Brain microvascular endothelial cell (primary cell): ENCODE data around the gene EPN2.

Source experiments
- DNase-seq: peaks from one replicate; pipeline ENCODE4 v3.0.0-alpha.2; 2020
- H3K27ac ChIP-seq: fragments of 250-450 bp; sonication (Bioruptor Pico); 2 replicates; pipeline ENCODE4 v1.5.1; 2020; ENCODE audit warnings: mild to moderate bottlenecking, moderate library complexity
- H3K27me3 ChIP-seq: fragments of 250-450 bp; sonication (Bioruptor Pico); replicated peaks from 2 replicates; pipeline ENCODE4 v1.5.1; 2020; ENCODE audit warnings: mild to moderate bottlenecking
- H3K36me3 ChIP-seq: fragments of 250-450 bp; sonication (Bioruptor Pico); replicated peaks from 2 replicates; pipeline ENCODE4 v1.5.1; 2020; ENCODE audit warnings: mild to moderate bottlenecking
- H3K4me3 ChIP-seq: 2 replicates; pipeline ENCODE4 v1.5.1; 2011; ENCODE audit warnings: low read depth, mild to moderate bottlenecking, control low read depth, low read length, moderate library complexity
- in situ Hi-C: cut with HindIII; loops from 2 replicates; pipeline ENCODE4 v1.10.0; 2017; ENCODE audit warnings: low sequenced_read_pairs, low pct_ligation_motif_present
- TF ChIP-seq, protein P1 (sequence below): IDR thresholded peaks from 2 replicates; pipeline ENCODE4 v1.5.1; 2011; ENCODE audit warnings: low read depth, mild to moderate bottlenecking, moderate library complexity, low read length, control low read depth, inconsistent platforms; ENCODE audit errors: missing control alignments

Gene EPN2

DNA sequence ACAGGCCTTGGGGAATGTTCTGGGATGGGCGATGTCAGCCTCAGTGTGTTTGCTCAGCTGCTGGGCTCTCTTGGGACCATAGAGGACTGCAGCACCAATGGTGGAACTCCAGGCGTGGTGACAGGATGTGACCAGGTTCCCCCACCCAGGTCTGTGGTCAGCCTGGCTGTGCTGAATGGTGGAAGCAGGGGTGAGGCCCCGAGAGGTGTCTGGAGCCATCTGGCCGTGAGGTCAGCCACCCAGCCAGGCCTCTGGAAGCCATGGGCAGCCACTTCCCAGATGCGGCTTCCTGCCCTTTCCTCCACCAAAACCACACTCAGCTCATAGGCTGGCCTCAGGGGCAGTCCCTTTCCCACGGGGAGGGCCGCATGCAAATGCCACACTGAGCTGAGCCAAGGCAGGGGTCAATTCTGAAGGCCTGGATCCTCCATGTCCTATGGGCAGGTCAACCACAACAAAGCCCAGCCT is 133.4 kb downstream of the EPN2 start:
- Histone ChIP-seq H3K36me3 (no peaks in the 10 kb centered on the region), H3K27ac (no peak overlapping the region), H3K4me3 (no peak overlapping the region), H3K27me3 (no peaks in the 10 kb centered on the region)
- no peak for DNase-seq
- TF ChIP-seq, protein P1, sequence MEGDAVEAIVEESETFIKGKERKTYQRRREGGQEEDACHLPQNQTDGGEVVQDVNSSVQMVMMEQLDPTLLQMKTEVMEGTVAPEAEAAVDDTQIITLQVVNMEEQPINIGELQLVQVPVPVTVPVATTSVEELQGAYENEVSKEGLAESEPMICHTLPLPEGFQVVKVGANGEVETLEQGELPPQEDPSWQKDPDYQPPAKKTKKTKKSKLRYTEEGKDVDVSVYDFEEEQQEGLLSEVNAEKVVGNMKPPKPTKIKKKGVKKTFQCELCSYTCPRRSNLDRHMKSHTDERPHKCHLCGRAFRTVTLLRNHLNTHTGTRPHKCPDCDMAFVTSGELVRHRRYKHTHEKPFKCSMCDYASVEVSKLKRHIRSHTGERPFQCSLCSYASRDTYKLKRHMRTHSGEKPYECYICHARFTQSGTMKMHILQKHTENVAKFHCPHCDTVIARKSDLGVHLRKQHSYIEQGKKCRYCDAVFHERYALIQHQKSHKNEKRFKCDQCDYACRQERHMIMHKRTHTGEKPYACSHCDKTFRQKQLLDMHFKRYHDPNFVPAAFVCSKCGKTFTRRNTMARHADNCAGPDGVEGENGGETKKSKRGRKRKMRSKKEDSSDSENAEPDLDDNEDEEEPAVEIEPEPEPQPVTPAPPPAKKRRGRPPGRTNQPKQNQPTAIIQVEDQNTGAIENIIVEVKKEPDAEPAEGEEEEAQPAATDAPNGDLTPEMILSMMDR: no peak
- in situ Hi-C loops: no loop called here

DNA sequence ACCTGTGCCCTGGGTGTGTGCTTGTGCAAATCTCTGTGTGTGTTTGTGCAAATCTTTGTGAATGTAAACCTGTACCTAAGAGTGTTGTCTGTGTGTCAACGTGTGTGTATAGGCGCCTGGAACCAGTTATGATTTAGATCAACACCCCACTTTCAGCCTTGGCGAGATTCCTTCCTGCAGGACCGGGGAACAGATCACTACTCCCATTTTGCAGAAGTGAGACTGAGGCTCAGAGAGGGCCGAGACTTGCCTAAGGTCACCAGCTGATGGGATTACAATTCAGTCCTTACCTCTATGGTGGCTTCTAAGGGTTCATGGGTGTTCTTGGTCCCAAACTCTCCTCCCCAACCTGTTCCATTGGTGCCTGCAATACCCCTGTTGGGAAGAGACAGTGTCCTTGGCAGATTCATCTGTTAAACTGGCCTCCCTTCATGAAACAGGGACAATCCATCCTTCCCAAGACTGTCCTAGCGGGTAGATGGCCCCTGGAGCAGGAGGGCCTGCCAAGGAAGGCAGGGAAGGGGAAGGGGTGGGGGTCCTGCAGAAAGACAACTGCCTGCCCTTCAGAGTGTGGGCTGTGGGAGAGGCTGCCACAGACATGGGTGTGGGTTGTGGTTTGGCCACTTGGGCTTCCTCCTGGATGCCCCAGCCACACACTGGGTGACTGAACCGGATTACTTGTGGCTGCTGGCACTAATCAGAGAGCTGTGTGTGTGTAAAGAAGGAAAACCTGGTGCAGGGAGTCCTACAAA is 134.3 kb downstream of the EPN2 start:
- no peak for DNase-seq
- in situ Hi-C loops: no loop called here
- TF ChIP-seq, protein P1: no peak
- Histone ChIP-seq H3K36me3 (no peaks in the 10 kb centered on the region), H3K27me3 (no peaks in the 10 kb centered on the region), H3K4me3 (no peak overlapping the region), H3K27ac (no peak overlapping the region)

DNA sequence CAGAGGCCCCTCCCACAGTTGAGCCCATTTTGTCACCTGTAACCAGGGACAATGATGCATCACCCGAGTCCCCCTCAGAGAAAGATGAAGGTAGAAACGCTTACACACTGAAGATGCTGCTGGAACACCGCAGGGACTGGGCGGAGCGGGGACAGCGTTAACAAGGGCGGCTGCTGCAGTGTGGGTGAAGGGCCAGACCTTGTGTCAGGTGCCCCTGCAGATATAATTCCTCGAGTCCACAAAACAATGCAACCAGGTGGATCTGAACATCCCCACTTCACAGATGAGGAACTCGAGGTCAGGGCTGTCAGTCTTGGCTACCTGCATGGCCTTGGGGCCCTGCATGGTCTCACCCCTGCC is 134.8 kb downstream of the EPN2 start:
- no peak for DNase-seq
- no peaks in the 10 kb centered on the region for H3K27me3 ChIP-seq
- in situ Hi-C loops: no loop called here
- TF ChIP-seq, protein P1: no peak
- H3K36me3 ChIP-seq: no peaks in the 10 kb centered on the region
- no peak overlapping the region for H3K4me3 ChIP-seq
- no peak overlapping the region for H3K27ac ChIP-seq

DNA sequence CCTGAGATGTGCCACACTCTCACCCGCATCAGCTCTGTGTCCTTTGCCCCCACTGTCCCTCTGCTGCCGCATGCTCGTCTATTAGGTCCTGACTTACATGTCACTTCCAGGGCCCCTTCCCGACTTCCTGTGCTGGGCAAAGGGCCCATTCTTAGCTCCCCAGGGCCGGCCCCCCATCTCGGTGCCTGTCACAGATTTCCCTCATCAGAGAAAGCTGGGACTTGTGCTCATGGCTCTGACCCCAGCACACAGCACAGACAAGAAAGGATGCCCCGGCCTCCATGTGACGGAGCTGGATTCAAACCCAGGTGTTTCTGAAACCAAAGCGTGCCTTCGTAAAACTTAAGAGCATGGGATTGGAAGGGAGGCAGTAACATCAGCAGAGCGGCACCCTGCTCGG is 135.3 kb downstream of the EPN2 start:
- no peak overlapping the region for H3K4me3 ChIP-seq
- in situ Hi-C loops: no loop called here
- H3K27me3 ChIP-seq: no peaks in the 10 kb centered on the region
- DNase-seq: no peak
- TF ChIP-seq, protein P1: no peak
- H3K27ac ChIP-seq: no peak overlapping the region
- H3K36me3 ChIP-seq: no peaks in the 10 kb centered on the region

DNA sequence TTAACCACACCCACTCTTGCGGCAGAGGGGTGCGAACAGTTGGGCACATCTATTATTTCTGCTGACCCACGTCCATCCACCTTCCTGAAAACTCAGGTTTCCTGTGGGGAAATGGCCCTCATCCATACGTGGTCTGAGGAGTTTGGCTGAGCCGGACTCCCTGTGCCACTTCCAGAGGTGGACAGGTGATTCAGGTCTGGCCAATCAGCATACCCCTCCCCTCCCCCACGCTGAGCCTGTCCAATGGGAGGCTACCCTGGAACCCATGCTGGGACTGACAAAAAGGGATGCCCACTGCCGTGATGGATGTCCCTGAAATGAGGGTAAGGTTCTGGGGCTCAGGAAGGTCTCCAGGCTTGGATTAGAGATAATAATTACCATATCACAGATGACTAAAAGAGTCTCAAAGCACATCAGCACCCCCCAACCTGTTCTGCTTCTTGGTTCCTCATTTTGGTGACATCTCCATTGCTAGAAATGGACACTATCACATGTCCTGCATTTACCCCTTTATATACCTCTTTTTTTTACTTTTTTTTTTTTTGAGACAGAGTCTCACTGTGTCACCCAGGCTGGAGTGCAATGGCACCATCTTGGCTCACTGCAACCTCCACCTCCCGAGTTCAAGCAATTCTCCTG is 135.8 kb downstream of the EPN2 start:
- TF ChIP-seq, protein P1: no peak
- Histone ChIP-seq H3K27ac (no peak overlapping the region), H3K27me3 (no peaks in the 10 kb centered on the region), H3K36me3 (no peaks in the 10 kb centered on the region), H3K4me3 (no peak overlapping the region)
- DNase-seq: no peak
- in situ Hi-C loops: no loop called here
